Endodermal cell (in vitro differentiated cells): ENCODE results near the gene POMP. TPM values are rescaled to one million over a fixed set of nuclear protein-coding genes. Genes with fewer than 3 reads are reported as not detected.
A peak's percentile ranks its signal among the peaks of the same experiment; 100 is the strongest.

Source experiments
- DNase-seq: peaks from one replicate; pipeline ENCODE4 v3.0.0-alpha.2; 2017
- H3K27ac ChIP-seq: 2 replicates; pipeline ENCODE4 v1.5.1; 2013; ENCODE audit warnings: mild to moderate bottlenecking, low read depth, low read length, moderate library complexity
- H3K27me3 ChIP-seq: 2 replicates; pipeline ENCODE4 v1.6.1; 2013; ENCODE audit warnings: mild to moderate bottlenecking, low read length, moderate library complexity; ENCODE audit not compliant: insufficient read depth, control insufficient read depth, poor library complexity, severe bottlenecking
- H3K36me3 ChIP-seq: 2 replicates; pipeline ENCODE4 v1.7.0; 2013; ENCODE audit warnings: mild to moderate bottlenecking, low read length, moderate library complexity; ENCODE audit not compliant: control insufficient read depth, insufficient read depth
- H3K4me1 ChIP-seq: one replicate; pipeline ENCODE4 v1.7.0; 2013; ENCODE audit warnings: low read length; ENCODE audit not compliant: control insufficient read depth, insufficient read depth
- H3K4me3 ChIP-seq: 2 replicates; pipeline ENCODE4 v1.5.1; 2013; ENCODE audit warnings: mild to moderate bottlenecking, low read length, moderate library complexity
- H3K9ac ChIP-seq: 2 replicates; pipeline ENCODE4 v1.6.1; 2013; ENCODE audit warnings: mild to moderate bottlenecking, low read length, moderate library complexity; ENCODE audit not compliant: poor library complexity, severe bottlenecking; ENCODE audit errors: extremely low read depth
- H3K9me3 ChIP-seq: 2 replicates; pipeline ENCODE4 v1.6.1; 2013; ENCODE audit warnings: mild to moderate bottlenecking, low read length, moderate library complexity; ENCODE audit not compliant: control insufficient read depth
- H3K27ac Mint-ChIP-seq: 2 replicates; pipeline ENCODE4 v1.8.0; 2020; ENCODE audit warnings: mixed read lengths
- H3K27me3 Mint-ChIP-seq: 2 replicates; pipeline ENCODE4 v1.8.0; 2021; ENCODE audit warnings: mild to moderate bottlenecking, mixed read lengths; ENCODE audit not compliant: insufficient read depth
- H3K36me3 Mint-ChIP-seq: 2 replicates; pipeline ENCODE4 v1.8.0; 2020; ENCODE audit warnings: low read depth, mixed read lengths
- H3K4me1 Mint-ChIP-seq: 2 replicates; pipeline ENCODE4 v1.8.0; 2020; ENCODE audit warnings: mixed read lengths
- H3K4me3 Mint-ChIP-seq: 2 replicates; pipeline ENCODE4 v1.8.0; 2020; ENCODE audit warnings: mild to moderate bottlenecking, moderate library complexity, mixed read lengths
- H3K9me3 Mint-ChIP-seq: 2 replicates; pipeline ENCODE4 v1.8.0; 2020; ENCODE audit warnings: mild to moderate bottlenecking, mixed read lengths
- WGBS, 2 experiments: methylation state at CpG; one replicate each; pipeline versions ENCODE4 v1.1.5 to v1.1.7; 2013; ENCODE audit warnings: missing lambda C conversion rate in 2 of 2, mixed read lengths in 1 of 2; ENCODE audit not compliant: insufficient coverage in 1 of 2, insufficient read length in 1 of 2; 5-methylcytosine and 5-hydroxymethylcytosine counted together
- total RNA-seq, 2 donors: library from RNA; stranded (reverse); fragmentation: NEBNext Ultra II Directional in 1 of 2; extraction: Animal tissue kit (Norgen Biotek cat#: 25700) in 1 of 2; gene quantifications; 2 replicates in 1 of 2; 3 replicates in 1 of 2; pipeline ENCODE4 v1.2.1, GENCODE V29; 2021
- TF ChIP-seq, protein P1 (sequence below): fragments of 200-600 bp; sonication (generic); conservative IDR thresholded peaks from 2 replicates; pipeline ENCODE4 v1.5.0; 2021; ENCODE audit warnings: antibody characterized with exemption, mild to moderate bottlenecking

The POMP gene
- total RNA-seq, 2 donors from 2014 or later: 88.8 to 95.4 TPM

DNA sequence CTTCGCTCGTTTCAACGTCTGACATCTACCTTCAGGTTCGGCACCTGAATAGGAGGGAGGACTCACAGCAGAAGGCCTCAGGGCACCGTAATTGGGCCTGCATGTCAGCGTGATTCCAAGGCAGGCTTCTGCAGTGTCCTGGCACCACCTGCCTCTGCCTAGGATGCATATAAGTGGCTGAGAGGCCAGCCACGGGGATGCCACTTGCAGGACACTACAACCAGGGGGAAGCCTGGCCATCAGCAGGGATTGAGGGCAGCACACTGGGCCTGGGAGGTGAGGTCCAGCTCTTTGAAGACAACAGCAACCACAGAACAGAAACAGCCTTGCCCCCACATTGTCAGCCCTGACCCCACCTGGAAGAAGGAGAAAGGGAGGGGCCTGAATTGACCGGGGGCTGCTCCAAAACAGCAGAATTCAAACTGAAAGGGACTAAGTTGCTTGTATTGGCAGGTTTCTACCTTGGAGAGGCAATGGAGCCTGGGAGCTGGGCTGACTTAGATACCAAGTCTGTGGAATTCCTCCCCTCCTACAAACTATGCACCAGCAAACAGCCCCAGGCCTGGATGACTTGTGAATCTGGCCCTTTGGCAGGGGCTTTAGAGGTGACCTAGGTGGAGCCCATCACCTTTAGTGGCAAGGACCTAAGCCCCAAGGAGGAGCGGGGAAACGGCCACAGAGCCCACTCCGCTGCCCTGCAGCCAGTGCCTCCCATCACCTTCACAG, 34.1 kb upstream of the POMP start:
- TF ChIP-seq, protein P1, sequence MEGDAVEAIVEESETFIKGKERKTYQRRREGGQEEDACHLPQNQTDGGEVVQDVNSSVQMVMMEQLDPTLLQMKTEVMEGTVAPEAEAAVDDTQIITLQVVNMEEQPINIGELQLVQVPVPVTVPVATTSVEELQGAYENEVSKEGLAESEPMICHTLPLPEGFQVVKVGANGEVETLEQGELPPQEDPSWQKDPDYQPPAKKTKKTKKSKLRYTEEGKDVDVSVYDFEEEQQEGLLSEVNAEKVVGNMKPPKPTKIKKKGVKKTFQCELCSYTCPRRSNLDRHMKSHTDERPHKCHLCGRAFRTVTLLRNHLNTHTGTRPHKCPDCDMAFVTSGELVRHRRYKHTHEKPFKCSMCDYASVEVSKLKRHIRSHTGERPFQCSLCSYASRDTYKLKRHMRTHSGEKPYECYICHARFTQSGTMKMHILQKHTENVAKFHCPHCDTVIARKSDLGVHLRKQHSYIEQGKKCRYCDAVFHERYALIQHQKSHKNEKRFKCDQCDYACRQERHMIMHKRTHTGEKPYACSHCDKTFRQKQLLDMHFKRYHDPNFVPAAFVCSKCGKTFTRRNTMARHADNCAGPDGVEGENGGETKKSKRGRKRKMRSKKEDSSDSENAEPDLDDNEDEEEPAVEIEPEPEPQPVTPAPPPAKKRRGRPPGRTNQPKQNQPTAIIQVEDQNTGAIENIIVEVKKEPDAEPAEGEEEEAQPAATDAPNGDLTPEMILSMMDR: no peak
- Mint-ChIP-seq H3K4me3 (no peak overlapping the region), H3K36me3 (no peaks in the 10 kb centered on the region), H3K4me1 (peaks cover 29% of the 10 kb centered on the region), H3K27ac (no peak overlapping the region), H3K27me3 (peaks cover 24% of the 10 kb centered on the region), H3K9me3 (no peaks in the 10 kb centered on the region)
- Histone ChIP-seq H3K36me3 (no peaks in the 10 kb centered on the region), H3K27ac (no peak overlapping the region), H3K27me3 (peaks cover 11% of the 10 kb centered on the region), H3K4me1 (peaks cover 10% of the 10 kb centered on the region), H3K9ac (no peak overlapping the region), H3K4me3 (no peak overlapping the region), H3K9me3 (no peaks in the 10 kb centered on the region)
- WGBS, 2 experiments: 89 to 93% methylated on average over 6 to 11 of the region's 11 CpGs
- no peak for DNase-seq

DNA sequence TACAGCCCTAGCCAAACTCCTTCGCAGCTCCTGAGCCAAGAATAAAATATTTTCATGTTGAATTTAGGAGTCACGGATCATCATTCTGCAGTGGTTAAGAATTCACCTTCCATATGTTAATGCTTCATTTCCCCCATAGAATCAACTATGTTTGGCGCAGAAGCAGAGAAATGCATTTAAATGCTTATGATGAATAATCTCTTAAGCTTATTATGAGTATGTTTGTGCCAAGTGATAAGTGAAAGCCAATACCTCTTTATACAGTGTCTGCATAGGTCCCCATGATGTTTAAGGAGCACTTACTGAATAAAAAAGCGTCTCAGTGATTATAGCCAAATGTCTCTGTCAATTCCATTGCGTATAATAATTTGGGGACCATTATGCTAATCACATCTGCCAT, 32.7 kb upstream of the POMP start:
- no peaks in the 10 kb centered on the region for H3K9me3 Mint-ChIP-seq

DNA sequence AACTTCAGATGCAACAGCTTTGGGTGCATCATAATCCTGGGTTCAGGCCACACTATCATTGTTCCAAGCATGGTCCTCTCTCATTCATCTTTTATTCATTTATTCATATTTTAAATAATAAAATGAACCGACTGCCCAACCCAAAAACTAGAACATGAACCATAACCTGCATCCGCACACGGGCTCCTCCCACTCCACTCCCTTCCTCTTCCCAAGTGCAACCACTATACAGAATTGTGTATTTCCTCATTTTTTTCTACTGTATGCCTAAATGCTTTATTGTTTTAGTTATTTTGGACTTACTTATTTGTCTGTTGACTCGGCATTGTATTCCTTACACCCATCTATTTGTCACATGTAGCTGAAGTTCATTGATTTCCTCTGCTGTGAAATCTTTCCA, 30.7 kb upstream of the POMP start:
- Histone ChIP-seq H3K36me3 (no peaks in the 10 kb centered on the region), H3K27ac (no peak overlapping the region), H3K9me3 (no peaks in the 10 kb centered on the region), H3K4me3 (no peak overlapping the region), H3K9ac (no peak overlapping the region), H3K27me3 (peaks cover 11% of the 10 kb centered on the region), H3K4me1 (peaks cover 10% of the 10 kb centered on the region)
- no peaks in the 10 kb centered on the region for H3K36me3 Mint-ChIP-seq
- H3K4me1 Mint-ChIP-seq: peaks cover 29% of the 10 kb centered on the region
- H3K9me3 Mint-ChIP-seq: no peaks in the 10 kb centered on the region
- DNase-seq: no peak
- H3K27me3 Mint-ChIP-seq: peaks cover 20% of the 10 kb centered on the region
- no peak overlapping the region for H3K4me3 Mint-ChIP-seq
- WGBS, 2 experiments: 92% methylated on average over 3 of the region's 4 CpGs; no CpG with 5 or more reads in 1 of the 2 experiments
- TF ChIP-seq, protein P1: no peak
- H3K27ac Mint-ChIP-seq: no peak overlapping the region

More for the DNA sequence above, 32.7 kb upstream of the POMP start:
- Mint-ChIP-seq H3K27ac (no peak overlapping the region), H3K27me3 (peaks cover 24% of the 10 kb centered on the region), H3K4me3 (no peak overlapping the region), H3K36me3 (no peaks in the 10 kb centered on the region), H3K4me1 (peaks cover 29% of the 10 kb centered on the region)
- Histone ChIP-seq H3K4me3 (peak overlapping the region; percentile 56), H3K9me3 (no peaks in the 10 kb centered on the region), H3K4me1 (peaks cover 10% of the 10 kb centered on the region), H3K36me3 (no peaks in the 10 kb centered on the region), H3K27ac (no peak overlapping the region), H3K9ac (no peak overlapping the region), H3K27me3 (peaks cover 11% of the 10 kb centered on the region)
- DNase-seq: no peak
- WGBS, 2 experiments: 89 to 94% methylated on average over 4 to 5 of the region's 5 CpGs
- TF ChIP-seq, protein P1: no peak
